ENCODE measurements around the gene TBCD.
"Not testable (repeated sequence)": the region's sequence is repeated elsewhere in the genome, so short reads cannot be mapped to it uniquely, and the experiment has no call there.

Gene TBCD

GRCh38 chr17:82978765-82979349 lies 227.0 kb downstream of the TBCD start:
- FAIRE-seq, result no peak

- FAIRE-seq, result no peak
Observed at GRCh38 chr17:82979718-82980117, 227.9 kb downstream of the TBCD start.

GRCh38 chr17:82980632-82981031 lies 228.8 kb downstream of the TBCD start:
- no peak for FAIRE-seq

GRCh38 chr17:82981141-82981730 lies 229.4 kb downstream of the TBCD start:
- FAIRE-seq, result no peak

GRCh38 chr17:82983510-82984248 lies 231.8 kb downstream of the TBCD start:
- no peak for FAIRE-seq

- FAIRE-seq, result not testable (repeated sequence)
Observed at GRCh38 chr17:82984249-82984617, 232.4 kb downstream of the TBCD start.

- no peak for FAIRE-seq
Observed at GRCh38 chr17:82984751-82985427, 233.0 kb downstream of the TBCD start.

GRCh38 chr17:82985428-82985805 lies 233.6 kb downstream of the TBCD start:
- no peak for FAIRE-seq

GRCh38 chr17:82985973-82986372 lies 234.1 kb downstream of the TBCD start:
- no peak for FAIRE-seq

GRCh38 chr17:82989051-82989450 lies 237.2 kb downstream of the TBCD start:
- FAIRE-seq, result not testable (repeated sequence)

- no peak for FAIRE-seq
Observed at GRCh38 chr17:82989881-82990280, 238.0 kb downstream of the TBCD start.

- FAIRE-seq, result no peak
Observed at GRCh38 chr17:82993005-82993404, 241.1 kb downstream of the TBCD start.

Measured in endometrium (tissue), 2 donors.